Measurements from ENCODE around the gene EIF3C.
"Not testable (repeated sequence)": the region's sequence is repeated elsewhere in the genome, so short reads cannot be mapped to it uniquely, and the experiment has no call there.

The EIF3C gene, protein sequence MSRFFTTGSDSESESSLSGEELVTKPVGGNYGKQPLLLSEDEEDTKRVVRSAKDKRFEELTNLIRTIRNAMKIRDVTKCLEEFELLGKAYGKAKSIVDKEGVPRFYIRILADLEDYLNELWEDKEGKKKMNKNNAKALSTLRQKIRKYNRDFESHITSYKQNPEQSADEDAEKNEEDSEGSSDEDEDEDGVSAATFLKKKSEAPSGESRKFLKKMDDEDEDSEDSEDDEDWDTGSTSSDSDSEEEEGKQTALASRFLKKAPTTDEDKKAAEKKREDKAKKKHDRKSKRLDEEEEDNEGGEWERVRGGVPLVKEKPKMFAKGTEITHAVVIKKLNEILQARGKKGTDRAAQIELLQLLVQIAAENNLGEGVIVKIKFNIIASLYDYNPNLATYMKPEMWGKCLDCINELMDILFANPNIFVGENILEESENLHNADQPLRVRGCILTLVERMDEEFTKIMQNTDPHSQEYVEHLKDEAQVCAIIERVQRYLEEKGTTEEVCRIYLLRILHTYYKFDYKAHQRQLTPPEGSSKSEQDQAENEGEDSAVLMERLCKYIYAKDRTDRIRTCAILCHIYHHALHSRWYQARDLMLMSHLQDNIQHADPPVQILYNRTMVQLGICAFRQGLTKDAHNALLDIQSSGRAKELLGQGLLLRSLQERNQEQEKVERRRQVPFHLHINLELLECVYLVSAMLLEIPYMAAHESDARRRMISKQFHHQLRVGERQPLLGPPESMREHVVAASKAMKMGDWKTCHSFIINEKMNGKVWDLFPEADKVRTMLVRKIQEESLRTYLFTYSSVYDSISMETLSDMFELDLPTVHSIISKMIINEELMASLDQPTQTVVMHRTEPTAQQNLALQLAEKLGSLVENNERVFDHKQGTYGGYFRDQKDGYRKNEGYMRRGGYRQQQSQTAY

DNA sequence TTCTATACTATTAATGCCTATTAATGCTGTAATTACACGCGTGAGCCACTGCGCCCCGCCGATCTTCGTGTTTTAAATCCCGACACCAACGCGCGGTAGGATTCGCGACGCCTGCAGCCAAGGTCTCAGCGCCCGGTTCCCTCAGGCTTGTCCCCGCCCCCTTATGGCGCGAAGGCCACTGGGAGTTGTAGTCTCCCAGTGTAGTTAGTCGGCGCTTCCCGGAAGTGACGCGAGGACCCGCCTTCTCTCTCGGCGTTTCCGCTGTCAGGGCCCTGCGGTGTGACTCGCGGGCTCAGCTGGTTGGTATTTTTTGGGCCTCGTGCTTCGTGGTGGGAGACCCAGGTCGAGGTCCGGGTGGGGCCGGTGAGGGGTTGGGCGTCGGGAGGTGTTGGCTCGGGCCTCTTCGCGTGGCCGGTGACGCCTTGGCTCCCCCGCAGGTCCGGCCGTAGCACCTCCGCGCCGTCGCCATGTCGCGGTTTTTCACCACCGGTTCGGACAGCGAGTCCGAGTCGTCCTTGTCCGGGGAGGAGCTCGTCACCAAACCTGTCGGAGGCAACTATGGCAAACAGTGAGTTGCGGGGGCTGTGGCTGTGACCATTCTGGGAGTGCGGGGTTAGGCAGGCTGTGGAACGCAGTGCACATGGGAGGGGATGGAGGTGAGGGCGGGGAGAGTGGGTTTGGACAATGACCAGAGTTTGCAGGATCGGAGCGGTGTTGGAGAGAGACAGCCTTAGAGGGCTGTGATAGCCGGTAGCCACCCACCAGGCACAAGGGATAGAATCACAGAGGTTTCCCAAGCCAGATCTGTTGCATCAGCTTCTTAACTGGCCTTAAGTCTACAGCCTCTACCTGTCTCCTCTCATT is at the start of gene EIF3C:
Gene EIF3C, plus strand, starts transcription at position 245 of the 864 bp plus-strand sequence. Its CDS starts 223 bp downstream, at position 468.
- not testable (repeated sequence) for H3K36me3 ChIP-seq (ENCODE audit: control insufficient read depth, insufficient read depth, low read length); H3K27ac ChIP-seq (ENCODE audit: low read length); H3K27me3 ChIP-seq (ENCODE audit: control insufficient read depth, insufficient read depth, low read length); H3K9me3 ChIP-seq (ENCODE audit: control insufficient read depth, insufficient read depth, low read length); DNase-seq (ENCODE audit: low read depth, low spot score); H3K4me3 ChIP-seq (ENCODE audit: low read length); H3K4me1 ChIP-seq (ENCODE audit: control insufficient read depth, insufficient read depth, low read length)
- WGBS (ENCODE audit: insufficient coverage, insufficient read length): no CpG with 5 or more reads among the region's 66 CpGs

DNA sequence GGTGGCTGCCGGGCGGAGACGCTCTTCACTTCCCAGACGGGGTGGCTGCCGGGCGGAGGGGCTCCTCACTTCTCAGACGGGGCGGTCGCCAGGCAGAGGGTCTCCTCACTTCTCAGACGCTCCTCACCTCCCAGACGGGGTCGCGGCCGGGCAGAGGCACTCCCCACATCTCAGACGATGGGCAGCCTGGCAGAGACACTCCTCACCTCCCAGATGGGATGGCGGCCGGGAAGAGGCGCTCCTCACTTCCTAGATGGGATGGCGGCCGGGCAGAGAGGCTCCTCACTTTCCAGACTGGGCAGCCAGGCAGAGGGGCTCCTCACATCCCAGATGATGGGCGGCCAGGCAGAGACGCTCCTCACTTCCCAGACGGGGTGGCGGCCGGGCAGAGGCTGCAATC is 45.0 kb upstream of the EIF3C start:
- not testable (repeated sequence) for H3K27me3 ChIP-seq (ENCODE audit: control insufficient read depth, insufficient read depth, low read length); DNase-seq (ENCODE audit: low read depth, low spot score); H3K36me3 ChIP-seq (ENCODE audit: control insufficient read depth, insufficient read depth, low read length); H3K4me3 ChIP-seq (ENCODE audit: low read length); H3K9me3 ChIP-seq (ENCODE audit: control insufficient read depth, insufficient read depth, low read length); H3K27ac ChIP-seq (ENCODE audit: low read length); H3K4me1 ChIP-seq (ENCODE audit: control insufficient read depth, insufficient read depth, low read length)
- WGBS (ENCODE audit: insufficient coverage, insufficient read length): no CpG with 5 or more reads among the region's 25 CpGs

DNA sequence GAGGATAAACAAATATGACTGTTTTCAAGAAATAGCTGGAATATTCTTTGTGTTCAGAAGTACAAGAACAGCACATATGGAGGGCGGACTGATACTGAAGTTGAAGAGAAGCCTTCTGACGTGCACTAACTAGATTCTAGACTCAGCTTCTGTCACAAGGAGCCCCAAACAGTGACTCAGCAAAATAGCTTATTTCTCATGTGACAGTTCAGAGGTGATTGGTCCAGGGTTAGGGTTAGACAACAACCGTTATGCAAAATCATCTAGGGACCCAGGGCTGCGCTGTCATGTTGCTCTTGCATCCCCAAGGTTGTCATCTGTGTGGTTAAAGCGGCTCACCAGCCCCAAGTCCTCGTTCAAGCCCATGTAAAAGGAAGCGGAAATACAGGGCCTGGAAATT is 43.8 kb upstream of the EIF3C start:
- no CpG with 5 or more reads among the region's 7 CpGs for WGBS (ENCODE audit: insufficient coverage, insufficient read length)
- not testable (repeated sequence) for DNase-seq (ENCODE audit: low read depth, low spot score); H3K36me3 ChIP-seq (ENCODE audit: control insufficient read depth, insufficient read depth, low read length); H3K27me3 ChIP-seq (ENCODE audit: control insufficient read depth, insufficient read depth, low read length); H3K4me1 ChIP-seq (ENCODE audit: control insufficient read depth, insufficient read depth, low read length); H3K4me3 ChIP-seq (ENCODE audit: low read length); H3K9me3 ChIP-seq (ENCODE audit: control insufficient read depth, insufficient read depth, low read length); H3K27ac ChIP-seq (ENCODE audit: low read length)

DNA sequence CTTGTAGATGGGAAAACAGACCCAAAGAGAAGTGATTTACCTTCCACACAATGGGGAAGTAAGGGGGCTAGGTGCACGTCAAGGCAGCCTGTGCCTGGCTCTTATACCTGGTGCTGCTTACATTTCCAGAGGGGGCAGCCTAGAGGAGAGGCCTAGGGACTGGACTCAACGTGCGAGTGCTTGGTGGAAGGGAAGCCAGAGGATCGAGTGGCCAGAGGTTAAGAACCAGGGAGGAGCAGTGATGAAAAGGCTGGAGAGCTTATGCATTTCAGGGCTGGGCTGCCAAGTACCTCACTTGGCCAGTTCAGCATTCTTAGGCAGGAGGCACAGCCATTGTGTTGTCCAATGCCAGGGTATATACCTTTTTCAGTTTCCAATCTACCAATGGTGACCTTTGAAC is 43.1 kb upstream of the EIF3C start:
- no CpG with 5 or more reads among the region's 4 CpGs for WGBS (ENCODE audit: insufficient coverage, insufficient read length)
- not testable (repeated sequence) for H3K36me3 ChIP-seq (ENCODE audit: control insufficient read depth, insufficient read depth, low read length); H3K27ac ChIP-seq (ENCODE audit: low read length); DNase-seq (ENCODE audit: low read depth, low spot score); H3K4me3 ChIP-seq (ENCODE audit: low read length); H3K27me3 ChIP-seq (ENCODE audit: control insufficient read depth, insufficient read depth, low read length); H3K9me3 ChIP-seq (ENCODE audit: control insufficient read depth, insufficient read depth, low read length); H3K4me1 ChIP-seq (ENCODE audit: control insufficient read depth, insufficient read depth, low read length)

DNA sequence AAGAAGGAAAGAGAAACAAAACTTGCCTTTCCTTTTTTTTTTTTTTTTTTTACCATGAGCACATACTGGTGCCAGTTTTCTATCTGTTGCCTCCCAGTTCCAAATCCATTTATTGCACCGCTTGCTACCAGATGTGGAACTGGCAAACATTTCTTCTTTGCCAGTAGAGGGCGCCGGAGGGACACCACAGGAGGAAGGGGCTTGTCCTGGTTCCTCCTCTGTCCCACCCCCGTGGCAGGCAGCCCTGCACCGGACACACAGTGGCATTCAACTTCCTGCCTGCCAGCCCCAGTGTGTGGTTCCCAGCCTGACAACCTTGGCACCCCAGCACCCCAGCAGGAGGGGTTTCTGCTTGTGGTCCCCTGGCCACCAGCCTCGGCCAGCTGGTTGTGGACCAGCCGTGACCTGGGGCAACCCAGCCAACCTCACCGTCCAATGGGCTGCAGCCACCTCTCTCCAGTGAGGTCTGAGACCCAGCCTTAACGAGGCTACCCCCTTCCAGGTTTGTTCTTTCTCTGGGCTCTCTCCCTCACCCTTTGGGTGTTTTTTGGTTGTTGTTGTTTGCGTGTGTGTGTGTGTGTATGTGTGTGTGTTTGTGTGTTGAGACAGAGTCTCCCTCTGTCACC is 22.8 kb upstream of the EIF3C start:
- not testable (repeated sequence) for DNase-seq (ENCODE audit: low read depth, low spot score); H3K27me3 ChIP-seq (ENCODE audit: control insufficient read depth, insufficient read depth, low read length); H3K9me3 ChIP-seq (ENCODE audit: control insufficient read depth, insufficient read depth, low read length); H3K27ac ChIP-seq (ENCODE audit: low read length); H3K4me1 ChIP-seq (ENCODE audit: control insufficient read depth, insufficient read depth, low read length); H3K36me3 ChIP-seq (ENCODE audit: control insufficient read depth, insufficient read depth, low read length); H3K4me3 ChIP-seq (ENCODE audit: low read length)
- WGBS (ENCODE audit: insufficient coverage, insufficient read length): no CpG with 5 or more reads among the region's 10 CpGs

DNA sequence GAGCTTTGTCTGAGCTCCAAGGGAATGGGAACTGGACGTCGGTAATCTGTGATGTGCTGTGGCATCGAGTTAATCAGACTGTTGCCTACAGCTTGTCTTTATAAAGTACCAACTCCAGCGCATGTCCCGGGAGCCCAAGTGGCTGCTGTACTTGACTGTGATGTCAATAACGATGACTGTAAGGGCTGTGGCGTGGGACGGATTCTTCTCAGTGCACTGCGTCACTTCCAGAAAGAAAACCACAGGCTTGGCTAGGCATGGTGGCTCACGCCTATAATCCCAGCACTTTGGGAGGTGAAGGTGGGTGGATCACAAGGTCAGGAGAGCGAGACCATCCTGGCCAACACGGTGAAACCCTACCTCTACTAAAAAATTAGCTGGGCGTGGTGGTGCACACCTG is 21.8 kb upstream of the EIF3C start:
- WGBS (ENCODE audit: insufficient coverage, insufficient read length): no CpG with 5 or more reads among the region's 13 CpGs
- not testable (repeated sequence) for H3K27ac ChIP-seq (ENCODE audit: low read length)

DNA sequence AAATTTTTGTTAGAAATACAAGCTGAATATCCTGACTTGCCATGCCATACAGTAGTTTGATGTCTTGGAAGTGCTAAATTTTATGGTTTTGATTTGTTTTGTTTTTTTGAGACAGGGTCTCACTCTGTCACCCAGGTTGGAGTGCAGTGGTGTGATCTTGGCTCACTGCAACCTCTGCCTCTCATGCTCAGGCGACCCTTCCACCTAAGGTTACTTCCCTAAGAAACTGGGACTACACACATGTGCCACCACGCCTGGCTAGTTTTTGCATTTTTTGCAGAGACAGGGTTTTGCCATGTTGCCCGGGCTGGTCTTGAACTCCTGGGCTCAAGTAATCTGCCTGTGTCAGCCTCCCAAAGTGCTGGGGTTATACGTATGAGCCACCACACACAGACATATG is 19.5 kb upstream of the EIF3C start:
- H3K27ac ChIP-seq (ENCODE audit: low read length); H3K9me3 ChIP-seq (ENCODE audit: control insufficient read depth, insufficient read depth, low read length); H3K4me3 ChIP-seq (ENCODE audit: low read length); H3K27me3 ChIP-seq (ENCODE audit: control insufficient read depth, insufficient read depth, low read length); DNase-seq (ENCODE audit: low read depth, low spot score); H3K4me1 ChIP-seq (ENCODE audit: control insufficient read depth, insufficient read depth, low read length); H3K36me3 ChIP-seq (ENCODE audit: control insufficient read depth, insufficient read depth, low read length): not testable (repeated sequence)
- no CpG with 5 or more reads among the region's 4 CpGs for WGBS (ENCODE audit: insufficient coverage, insufficient read length)

More for the DNA sequence above, 21.8 kb upstream of the EIF3C start:
- H3K4me3 ChIP-seq (ENCODE audit: low read length); H3K36me3 ChIP-seq (ENCODE audit: control insufficient read depth, insufficient read depth, low read length); DNase-seq (ENCODE audit: low read depth, low spot score); H3K27me3 ChIP-seq (ENCODE audit: control insufficient read depth, insufficient read depth, low read length); H3K4me1 ChIP-seq (ENCODE audit: control insufficient read depth, insufficient read depth, low read length); H3K9me3 ChIP-seq (ENCODE audit: control insufficient read depth, insufficient read depth, low read length): not testable (repeated sequence)

DNA sequence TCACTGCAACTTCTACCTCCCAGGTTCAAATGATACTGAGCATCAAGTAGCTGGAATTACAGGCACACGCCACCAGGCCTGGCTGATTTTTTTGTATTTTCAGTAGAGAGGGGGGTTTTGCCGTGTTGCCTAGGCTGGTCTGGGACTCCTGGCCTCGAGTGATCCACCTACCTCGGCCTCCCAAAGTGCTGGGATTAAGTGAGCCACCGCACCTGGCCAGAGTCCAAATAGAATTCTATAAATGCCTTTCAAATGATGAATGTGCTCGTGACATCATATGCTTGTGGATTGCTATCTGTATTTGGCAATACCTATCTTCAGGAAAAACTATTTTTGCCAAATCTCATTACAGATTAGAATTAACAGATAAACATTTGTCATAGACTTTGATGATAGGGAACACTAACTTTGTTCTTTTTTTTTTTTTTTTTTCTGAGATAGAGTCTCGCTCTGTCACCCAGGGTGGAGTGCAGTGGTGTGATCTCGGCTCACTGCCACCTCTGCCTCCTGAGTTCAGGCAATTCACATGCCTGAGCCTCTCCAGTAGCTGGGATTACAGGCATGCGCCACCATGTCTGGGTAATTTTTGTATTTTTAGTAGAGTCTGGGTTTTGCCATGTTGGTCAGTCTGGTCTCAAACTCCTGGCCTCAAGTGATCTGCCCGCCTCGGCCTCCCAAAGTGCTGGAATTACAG is 17.9 kb upstream of the EIF3C start:
- H3K36me3 ChIP-seq (ENCODE audit: control insufficient read depth, insufficient read depth, low read length); H3K9me3 ChIP-seq (ENCODE audit: control insufficient read depth, insufficient read depth, low read length); DNase-seq (ENCODE audit: low read depth, low spot score); H3K4me1 ChIP-seq (ENCODE audit: control insufficient read depth, insufficient read depth, low read length); H3K4me3 ChIP-seq (ENCODE audit: low read length); H3K27me3 ChIP-seq (ENCODE audit: control insufficient read depth, insufficient read depth, low read length); H3K27ac ChIP-seq (ENCODE audit: low read length): not testable (repeated sequence)
- WGBS (ENCODE audit: insufficient coverage, insufficient read length): no CpG with 5 or more reads among the region's 11 CpGs

DNA sequence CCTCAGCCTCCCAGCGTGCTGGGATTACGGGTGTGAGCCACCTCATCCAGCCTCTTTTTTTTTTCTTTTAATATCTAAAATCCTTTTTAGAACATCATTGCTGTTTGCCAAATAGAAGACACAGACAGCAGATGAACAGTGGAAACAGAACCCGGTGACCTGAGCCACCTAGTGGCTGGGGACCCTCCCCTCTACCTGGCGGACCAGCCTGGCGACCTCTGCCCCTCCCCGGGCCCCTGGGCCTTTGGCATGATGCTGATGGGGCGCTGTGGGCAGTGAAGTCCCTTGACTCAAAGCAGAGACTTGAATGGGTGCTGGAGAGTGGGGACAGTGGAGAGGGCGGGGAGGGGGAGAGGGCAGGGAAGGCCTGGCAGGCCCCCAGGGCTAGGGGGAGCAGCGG is 11.5 kb upstream of the EIF3C start:
- H3K9me3 ChIP-seq (ENCODE audit: control insufficient read depth, insufficient read depth, low read length); DNase-seq (ENCODE audit: low read depth, low spot score); H3K27me3 ChIP-seq (ENCODE audit: control insufficient read depth, insufficient read depth, low read length); H3K36me3 ChIP-seq (ENCODE audit: control insufficient read depth, insufficient read depth, low read length); H3K4me3 ChIP-seq (ENCODE audit: low read length); H3K27ac ChIP-seq (ENCODE audit: low read length); H3K4me1 ChIP-seq (ENCODE audit: control insufficient read depth, insufficient read depth, low read length): not testable (repeated sequence)
- WGBS (ENCODE audit: insufficient coverage, insufficient read length): no CpG with 5 or more reads among the region's 9 CpGs

Measured in iPS DF 6.9 (cell line).